ENCODE data around the gene RAI1.

- TF ChIP-seq CTCF (IDR thresholded peaks at IDR 0.05) (no peak), POLR2A (IDR thresholded peaks at IDR 0.05) (no peak)
Observed at GRCh38 chr17:17661134-17661533, 20.1 kb upstream of the RAI1 start.
